Measurements from ENCODE around the gene PPM1N. TPM values are rescaled to one million over a fixed set of nuclear protein-coding genes. Genes with fewer than 3 reads are reported as not detected.
"Not testable (repeated sequence)": the region's sequence is repeated elsewhere in the genome, so short reads cannot be mapped to it uniquely, and the experiment has no call there.

The PPM1N gene
- polyA plus RNA-seq, 3 donors = 0.09 to 0.21 TPM; not detected in 1

DNA sequence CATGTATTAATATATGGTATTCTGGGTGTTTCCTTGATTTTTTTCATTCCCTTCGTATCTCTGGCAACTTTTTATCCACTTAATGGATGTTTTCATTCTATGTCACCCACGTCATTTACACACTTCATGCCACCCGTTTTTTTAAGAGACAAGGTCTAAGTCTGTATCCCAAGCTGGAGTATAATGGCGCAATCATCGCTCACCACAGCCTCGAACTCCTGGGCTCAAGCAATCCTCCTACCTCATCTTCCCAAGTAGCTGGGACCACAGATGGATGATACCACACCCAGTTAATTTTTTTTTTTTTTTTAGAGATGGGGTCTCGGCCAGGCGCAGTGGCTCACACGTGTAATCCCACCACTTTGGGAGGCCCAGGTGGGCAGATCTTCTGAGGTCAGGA, 5.7 kb downstream of the PPM1N start:
- DNase-seq (ENCODE audit: extremely low read depth in 1 of 11, low read depth in 9 of 11, low spot score in 4 of 11) = no peak

DNA sequence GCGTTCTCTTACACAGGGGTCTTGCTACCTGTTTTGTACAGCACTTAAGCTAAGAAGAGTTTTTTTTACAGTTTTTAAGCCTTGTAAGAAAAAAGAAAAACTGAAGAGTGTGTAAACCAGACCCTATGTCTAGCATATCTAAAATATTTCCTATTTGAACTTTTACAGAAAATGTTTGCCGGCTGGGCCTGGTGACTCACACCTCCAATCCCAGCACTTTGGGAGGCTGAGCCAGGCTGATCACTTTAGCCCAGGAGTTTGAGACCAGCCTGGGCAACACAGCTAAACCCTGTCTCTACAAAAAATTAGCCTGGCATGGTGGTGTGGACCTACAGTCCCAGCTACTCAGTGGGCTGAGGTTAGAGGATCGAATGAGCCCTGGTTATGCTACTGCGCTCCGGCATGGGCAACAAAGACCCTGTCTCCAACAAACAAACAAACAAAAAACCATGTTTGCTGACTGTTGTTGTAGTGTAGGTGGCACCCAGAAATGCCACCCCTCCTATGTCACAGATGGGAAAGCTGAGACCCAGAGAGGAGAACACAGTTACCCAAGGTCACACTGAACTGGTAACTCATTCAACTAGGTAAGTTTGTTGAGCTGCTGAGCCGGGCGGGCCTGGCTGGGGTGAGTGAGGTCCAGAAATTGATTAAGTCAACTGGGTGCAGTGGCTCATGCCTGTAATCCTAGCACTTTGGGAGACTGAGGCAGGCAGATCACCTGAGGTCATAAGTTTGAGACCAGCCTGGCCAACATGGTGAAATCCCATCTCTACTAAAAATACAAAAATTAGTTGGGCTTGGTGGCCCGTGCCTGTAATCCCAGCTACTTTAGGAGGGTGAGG, 7.1 kb downstream of the PPM1N start:
- DNase-seq (ENCODE audit: extremely low read depth in 1 of 11, low read depth in 9 of 11, low spot score in 4 of 11) = no peak

DNA sequence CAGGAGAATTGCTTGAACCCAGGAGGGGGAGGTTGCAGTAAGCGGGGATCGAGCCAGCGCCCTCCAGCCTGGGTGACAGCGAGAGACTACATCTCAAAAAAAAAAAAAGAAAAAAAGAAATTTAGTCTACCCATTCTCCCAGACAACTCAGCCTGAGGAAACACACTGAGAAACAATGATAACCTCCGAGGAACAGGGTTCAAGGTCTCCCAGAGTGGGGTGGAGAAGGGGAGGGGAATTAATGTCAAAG, 7.7 kb downstream of the PPM1N start:
- no peak for DNase-seq (ENCODE audit: extremely low read depth in 1 of 11, low read depth in 9 of 11, low spot score in 4 of 11)

DNA sequence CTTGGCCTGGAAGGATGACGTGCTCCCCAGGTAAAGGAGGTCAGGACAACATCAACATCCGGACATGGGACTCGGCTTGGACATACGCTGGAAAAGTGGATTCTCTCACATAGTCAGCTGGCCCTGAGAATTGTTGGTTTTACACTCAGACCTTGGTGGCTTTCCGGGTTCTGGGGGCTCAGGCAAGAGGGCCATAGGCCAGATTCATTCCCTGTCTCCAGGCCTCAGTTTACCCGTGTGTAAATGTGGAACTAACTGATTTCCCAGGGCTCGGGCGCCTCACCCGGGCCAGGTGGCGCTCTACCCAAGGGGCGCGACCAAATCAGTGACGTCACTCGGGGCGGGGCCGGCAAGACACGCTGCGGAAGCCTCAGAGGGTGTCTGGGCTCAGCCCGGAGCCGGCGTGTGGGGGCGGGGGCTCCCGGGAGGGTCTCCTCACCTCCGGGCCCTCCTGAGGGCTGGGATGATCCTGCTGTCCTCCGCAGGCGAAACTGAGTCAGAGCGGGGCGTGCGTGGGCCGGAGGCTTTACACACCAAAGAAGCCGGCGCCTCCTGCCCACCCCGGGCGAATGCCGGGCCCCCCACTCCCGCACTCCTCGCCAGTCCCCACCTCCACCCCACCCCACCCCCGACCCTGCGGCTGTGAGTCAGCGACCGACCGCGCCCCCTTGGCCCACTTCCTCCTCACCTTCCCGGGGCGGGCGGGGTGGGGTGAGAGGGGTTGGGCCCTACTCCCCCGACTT, 8.2 kb downstream of the PPM1N start:
- DNase-seq (ENCODE audit: extremely low read depth in 1 of 11, low read depth in 9 of 11, low spot score in 4 of 11) = peak in 8 of 11 donors; percentile 64 to 87 (median 84)

DNA sequence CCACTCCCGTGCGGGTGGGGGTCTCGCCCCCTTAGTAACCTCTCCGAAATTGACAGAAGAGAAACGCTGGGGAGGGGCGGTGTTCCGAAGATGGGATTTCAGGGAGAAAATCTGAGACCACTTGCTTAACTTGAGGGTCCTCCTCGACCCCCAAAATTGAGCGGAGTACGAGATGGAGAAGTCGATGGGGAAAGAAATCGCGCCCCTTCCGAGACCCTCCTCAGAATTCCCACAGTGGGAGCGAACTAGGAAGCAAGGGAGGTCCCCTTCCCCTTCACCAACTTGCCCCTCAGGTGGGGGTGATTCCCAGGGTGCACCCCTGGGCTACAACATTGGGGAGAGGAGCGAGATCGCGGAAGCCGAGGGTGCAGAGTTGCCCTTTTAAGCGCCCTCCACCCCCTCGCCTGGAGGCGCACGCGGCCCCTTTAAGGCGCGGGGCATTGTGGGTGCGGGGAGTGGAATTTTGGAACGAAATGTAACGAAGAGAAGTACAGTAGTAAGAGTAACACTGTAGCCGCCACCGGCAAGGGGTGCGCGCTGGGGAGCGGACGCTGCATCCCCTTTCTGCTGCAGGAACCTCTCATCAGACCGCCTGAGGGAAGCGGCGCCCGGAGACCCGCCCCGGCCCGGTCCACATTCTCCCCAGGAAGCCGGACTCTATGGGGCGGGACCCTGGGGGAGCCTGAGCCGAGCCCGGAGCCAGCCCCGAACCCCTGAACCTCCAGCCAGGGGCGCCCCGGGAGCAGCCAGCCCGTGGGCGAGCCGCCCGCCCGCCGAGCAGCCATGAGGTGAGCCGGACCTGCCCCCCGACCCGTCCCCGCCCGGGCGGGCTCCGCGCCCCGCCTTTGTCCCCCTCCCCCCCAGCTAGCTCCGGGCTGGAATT, 9.0 kb downstream of the PPM1N start, which contains the start of gene VASP:
TSS of gene VASP (plus strand) at position 491 of the 883 bp plus-strand sequence. CDS start at position 784, 293 bp downstream.
- peak in 5 of 11 donors; percentile 69 to 84 (median 72) for DNase-seq (ENCODE audit: extremely low read depth in 1 of 11, low read depth in 9 of 11, low spot score in 4 of 11)

DNA sequence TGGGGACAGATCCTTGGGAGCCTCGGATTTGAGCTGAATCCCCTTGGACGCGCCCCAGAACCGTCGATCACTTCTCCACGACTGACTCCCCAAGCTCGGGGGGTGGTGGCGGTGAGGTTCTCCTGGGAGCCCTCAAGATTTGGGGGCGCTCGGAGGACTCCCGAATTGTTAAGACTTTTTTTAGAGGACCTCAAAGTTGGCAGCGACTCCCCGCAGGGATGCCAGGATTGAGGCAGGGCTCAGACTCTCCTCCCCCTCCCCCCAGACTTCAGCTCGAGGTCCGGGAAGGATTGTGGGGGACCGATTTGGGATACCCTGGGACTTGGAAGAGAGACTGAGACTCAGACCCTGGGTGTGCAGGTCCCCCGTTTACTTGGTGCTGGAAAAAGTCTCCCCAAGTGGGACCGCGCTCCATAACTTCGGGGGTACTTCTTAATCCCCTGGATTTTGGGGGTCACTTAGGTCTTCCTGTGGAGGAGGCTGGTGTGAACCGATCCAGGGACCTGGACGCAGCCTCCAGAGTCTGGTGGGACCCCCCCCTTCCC, 9.7 kb downstream of the PPM1N start:
- no peak for DNase-seq (ENCODE audit: extremely low read depth in 1 of 11, low read depth in 9 of 11, low spot score in 4 of 11)

DNA sequence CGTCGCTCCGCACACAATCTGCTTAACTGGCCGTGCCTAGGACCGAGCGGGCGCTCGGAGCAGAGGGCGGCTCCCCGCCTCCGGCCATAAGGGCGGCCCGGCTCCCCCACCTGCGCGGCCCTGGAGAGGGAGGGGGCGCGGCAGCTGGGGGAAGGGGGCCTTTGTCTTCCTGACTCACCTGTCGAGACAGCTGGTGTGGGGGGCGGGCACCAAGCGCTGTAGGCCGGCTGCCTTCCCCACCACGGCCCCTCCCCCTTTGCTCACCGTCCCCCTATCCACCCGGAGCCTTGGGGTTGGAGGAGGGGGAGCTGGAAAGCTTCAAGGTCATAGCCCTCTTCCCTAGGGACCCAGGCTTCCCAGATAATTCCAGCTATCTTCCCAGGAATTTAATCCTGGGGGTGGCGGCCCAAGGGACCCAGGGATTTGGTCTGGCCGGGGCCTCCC, 10.2 kb downstream of the PPM1N start:
- DNase-seq (ENCODE audit: extremely low read depth in 1 of 11, low read depth in 9 of 11, low spot score in 4 of 11) = no peak

DNA sequence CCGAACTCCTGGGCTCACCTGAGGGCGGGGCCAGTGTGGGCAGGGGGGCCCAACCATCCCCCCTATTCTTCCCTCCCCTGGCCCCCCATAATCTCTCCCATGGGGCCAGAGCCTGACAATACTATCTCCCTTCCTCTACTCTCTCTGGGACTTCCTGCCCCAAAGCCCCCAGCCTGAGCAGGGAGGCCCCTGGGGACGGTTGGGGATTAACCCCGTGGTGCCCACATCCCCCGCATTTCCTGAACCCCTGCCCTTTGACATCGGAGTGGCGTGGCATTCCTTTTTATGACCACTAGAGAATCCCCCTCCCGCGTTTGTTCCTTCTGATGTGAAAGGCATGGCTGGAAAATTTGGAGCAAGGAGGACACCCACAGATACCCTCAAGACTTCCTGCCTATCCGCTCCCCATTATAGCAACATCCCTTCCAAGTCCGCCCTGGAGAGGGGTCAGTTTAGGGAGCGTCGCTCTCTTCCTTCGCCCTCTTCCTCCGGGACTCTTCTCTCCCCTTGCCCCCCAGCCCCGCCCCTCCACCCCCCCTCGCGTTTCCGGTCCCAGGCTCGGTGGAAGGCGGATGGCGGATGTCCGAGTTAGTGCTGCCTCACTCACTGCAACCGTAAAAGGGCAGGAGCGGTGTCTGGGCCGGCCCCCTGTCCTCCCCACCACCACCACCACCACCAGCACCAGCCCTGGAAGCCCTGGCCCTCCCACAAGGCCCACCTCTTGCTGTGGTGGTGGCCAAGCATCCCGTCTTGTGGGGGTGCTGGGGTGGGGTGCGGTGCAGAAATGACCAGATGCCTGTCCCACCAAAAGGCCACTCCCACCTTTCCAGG, 10.8 kb downstream of the PPM1N start:
- no peak for DNase-seq (ENCODE audit: extremely low read depth in 1 of 11, low read depth in 9 of 11, low spot score in 4 of 11)

DNA sequence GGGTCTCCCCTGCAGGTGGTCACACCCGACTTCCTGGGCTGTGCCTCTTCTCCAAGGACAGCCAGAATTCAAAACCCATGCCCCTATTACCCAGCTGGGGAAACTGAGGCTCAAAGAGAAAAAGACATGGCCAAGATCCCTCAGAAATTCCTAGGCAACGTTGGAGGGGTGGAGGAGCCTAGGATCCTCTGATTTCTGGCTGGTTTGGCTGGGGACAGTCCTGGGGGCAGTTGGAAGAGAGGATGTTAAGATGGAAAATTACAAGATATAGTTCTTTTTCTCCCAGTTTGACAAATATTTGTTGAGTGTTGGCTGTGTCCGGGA, 11.4 kb downstream of the PPM1N start:
- DNase-seq (ENCODE audit: extremely low read depth in 1 of 11, low read depth in 9 of 11, low spot score in 4 of 11) = no peak

DNA sequence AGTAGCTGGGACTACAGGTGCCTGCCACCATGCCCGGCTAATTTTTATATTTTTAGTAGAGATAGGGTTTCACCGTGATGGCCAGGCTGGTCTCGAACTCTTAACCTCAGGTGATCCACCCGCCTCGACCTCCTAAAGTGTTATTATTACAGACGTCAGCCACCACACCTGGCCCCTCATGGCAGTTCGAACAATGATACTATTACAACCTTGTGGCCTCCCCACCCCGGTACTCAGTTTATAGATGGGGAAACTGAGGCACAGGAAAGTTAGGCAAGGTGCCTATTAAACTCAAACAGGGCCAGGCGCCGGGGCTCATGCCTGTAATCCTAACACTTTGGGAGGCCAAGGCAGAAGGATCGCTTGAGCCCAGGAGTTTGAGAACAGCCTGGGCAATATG, 12.1 kb downstream of the PPM1N start:
- DNase-seq (ENCODE audit: extremely low read depth in 1 of 11, low read depth in 9 of 11, low spot score in 4 of 11) = not testable (repeated sequence)

DNA sequence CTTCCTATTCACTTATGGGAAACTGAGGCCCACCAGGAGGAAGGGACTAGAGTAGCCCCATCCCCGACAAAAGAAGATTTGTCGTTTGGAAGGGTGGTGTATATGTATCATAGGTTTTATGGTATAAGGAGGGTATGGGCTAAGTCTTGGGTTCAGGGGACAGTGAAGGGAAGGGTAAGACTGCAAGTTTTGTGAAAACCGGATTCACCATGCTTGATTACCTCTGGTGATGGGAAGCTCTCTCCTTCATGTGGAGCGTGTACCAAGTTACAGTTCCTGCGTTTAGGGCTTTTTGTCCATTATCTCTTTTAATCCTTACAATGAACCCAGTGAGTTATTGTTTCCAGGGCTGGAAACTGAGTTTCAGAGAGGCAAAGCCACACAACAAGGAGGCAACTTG, 12.8 kb downstream of the PPM1N start:
- DNase-seq (ENCODE audit: extremely low read depth in 1 of 11, low read depth in 9 of 11, low spot score in 4 of 11) = no peak

DNA sequence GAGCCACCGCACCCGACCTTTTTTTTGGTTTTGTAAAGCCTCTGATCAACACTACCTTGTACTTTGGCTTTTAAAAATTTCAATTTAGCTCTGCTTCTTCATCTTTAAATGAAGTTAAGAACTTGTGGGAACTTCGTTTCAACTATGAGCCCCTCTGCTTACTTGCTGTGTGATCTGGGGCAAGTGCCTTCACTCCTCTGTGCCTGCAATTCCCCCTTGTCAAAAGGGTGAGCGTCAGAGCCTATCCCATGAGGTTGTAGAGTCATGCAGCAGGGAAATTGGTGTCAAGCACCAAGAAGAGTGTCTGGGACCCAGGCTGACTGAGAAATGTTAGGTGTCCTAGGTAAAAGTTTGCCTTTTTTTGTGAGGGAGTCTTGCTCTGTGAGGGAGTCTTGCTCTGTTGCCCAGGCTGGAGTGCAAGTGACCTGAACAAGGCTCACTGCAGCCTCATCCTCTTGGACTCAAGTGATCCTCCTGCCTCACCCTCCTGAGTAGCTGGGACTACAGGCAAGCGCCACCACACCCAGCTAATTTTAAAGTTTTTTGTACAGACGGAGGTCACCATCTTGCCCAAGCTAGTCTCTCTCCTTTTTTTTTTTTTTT, 14.7 kb downstream of the PPM1N start:
- no peak for DNase-seq (ENCODE audit: extremely low read depth in 1 of 11, low read depth in 9 of 11, low spot score in 4 of 11)

DNA sequence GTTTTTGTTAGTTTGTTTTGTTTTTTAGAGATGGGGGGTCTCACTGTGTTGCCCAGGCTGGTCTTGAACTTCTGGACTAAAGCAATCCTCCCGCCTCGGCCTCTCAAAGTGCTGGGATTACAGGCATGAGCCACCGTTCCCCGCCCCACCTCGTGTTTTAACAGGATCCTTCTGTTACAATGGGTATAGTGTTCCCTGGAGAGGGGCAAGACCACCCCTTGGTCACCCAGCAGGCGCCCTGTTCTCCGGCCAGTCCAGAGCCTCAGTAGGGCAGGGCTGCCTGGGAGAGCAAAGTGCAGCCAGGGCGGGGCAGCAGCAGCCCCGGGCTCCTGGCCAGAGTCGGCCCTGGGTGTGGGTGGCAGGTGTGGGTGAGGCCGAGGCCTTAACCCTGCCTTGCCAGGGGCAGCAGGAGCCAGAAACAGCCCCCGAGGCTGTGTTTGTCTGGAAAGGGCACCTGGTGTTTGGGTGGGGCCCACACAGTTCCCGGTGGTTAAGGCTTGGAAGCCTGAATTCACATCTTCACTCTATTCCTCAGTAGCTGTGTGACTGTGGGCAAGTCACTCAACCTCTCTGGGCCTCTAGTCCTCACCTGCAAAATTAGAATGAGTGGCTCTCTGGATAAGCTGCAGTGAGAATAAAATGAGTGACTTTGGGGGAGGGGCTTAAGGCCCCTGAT, 16.3 kb downstream of the PPM1N start:
- DNase-seq (ENCODE audit: extremely low read depth in 1 of 11, low read depth in 9 of 11, low spot score in 4 of 11) = no peak

DNA sequence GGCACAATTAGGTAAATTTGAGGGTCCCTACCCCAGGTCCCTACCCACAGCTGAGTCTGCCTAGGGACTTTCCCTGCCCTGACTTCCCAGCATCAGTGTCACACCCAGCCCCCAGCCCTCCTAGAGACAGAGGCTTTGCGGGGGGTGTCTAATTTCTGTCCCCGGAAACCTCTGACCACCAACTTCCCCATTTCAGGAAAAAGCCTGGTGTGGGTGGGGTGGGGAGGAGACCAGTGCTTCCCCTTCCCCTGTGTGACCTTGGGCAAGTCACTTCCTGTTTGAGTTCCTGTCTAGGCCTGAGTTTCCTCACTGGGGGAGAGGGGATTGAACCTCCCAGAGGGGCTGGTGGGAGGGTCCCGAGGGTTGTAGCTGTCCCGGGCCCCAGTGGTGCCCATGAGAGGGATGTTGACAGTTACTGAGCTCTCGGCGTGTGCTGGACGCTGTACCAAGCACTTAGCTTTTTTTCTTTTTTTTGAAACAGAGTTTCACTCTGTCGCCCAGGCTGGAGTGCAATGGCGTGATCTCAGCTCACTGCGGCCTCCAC, 16.9 kb downstream of the PPM1N start:
- DNase-seq (ENCODE audit: extremely low read depth in 1 of 11, low read depth in 9 of 11, low spot score in 4 of 11) = no peak

DNA sequence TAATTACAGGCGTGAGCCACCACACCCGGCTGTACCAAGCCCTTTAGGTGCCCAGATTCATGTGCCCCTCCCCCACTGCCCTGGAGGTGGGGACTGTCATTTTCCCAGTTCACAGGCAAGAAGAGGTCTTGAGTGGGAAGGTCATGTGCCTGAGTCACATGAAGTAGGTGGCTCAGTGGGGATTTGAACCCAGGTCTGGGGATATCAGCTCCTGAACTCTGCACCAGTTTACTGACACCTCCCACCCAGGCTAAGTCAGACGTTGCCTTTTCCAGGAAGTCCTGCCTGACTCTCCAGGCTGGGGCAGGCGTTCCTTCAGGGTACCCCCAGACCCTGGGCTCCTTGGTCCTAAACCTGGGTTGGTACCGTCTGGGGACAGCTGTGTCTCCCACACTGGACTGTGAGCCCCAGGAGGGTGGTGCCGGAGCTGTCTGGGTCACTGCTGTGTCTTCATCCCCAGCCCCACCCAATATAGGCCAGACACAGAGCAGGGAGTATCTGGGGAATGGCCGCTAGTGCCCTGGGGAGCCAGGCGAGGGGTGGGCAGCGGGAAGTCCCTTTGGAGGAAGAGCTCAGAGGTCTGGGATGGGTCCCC, 17.7 kb downstream of the PPM1N start:
- DNase-seq (ENCODE audit: extremely low read depth in 1 of 11, low read depth in 9 of 11, low spot score in 4 of 11) = no peak

DNA sequence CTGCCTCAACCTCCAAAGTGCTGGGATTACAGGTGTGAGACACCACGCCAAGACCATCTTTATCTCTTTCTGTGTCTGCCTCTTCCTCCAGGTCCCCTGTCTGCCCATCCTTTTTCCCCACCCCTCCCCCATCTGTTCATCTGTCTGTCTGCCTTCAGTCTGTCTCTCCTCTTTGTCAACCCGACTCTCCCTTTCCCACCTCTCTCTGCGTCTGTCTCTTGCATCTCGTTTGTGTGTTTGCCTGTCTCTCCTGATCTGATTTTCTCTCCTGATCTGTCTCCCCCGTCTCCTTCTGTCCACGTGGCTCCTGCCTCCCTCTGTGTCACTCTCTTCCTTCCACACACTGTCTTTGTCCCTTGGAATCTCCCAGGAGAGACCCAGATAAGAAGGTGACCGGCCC, 19.0 kb downstream of the PPM1N start:
- DNase-seq (ENCODE audit: extremely low read depth in 1 of 11, low read depth in 9 of 11, low spot score in 4 of 11) = no peak
